HepG2 (cell line): ENCODE measurements around the gene SPRN. TPM values are rescaled to one million over a fixed set of nuclear protein-coding genes. Genes with fewer than 3 reads are reported as not detected.

ENCODE experiments used
- CENPT ChIP-seq: sonication (generic); formaldehyde crosslinking; IDR thresholded peaks from 2 replicates; pipeline ENCODE4 v1.8.0; 2022; ENCODE audit warnings: low read depth, mild to moderate bottlenecking, moderate library complexity, missing genetic modification reagents
- HNRNPH1 ChIP-seq: fragments of 200-400 bp; formaldehyde crosslinking; optimal IDR thresholded peaks from 2 replicates; pipeline ENCODE3; 2017; ENCODE audit warnings: mild to moderate bottlenecking, low read depth, low read length
- MBD4 ChIP-seq: IDR thresholded peaks from 2 replicates; pipeline ENCODE4 v1.6.1; 2012; ENCODE audit warnings: low read length, inconsistent platforms, borderline replicate concordance
- NR2F6 ChIP-seq, 2 experiments: IDR thresholded peaks; 2 replicates each; pipeline ENCODE4 v1.6.1; 2016; ENCODE audit warnings: antibody characterized with exemption in 1 of 2, mild to moderate bottlenecking in 1 of 2
- NR3C1 ChIP-seq: sonication (generic); formaldehyde crosslinking; IDR thresholded peaks from 2 replicates; pipeline ENCODE4 v1.4.0; 2020; ENCODE audit warnings: missing genetic modification reagents
- NRL ChIP-seq: sonication (generic); formaldehyde crosslinking; IDR thresholded peaks from 2 replicates; pipeline ENCODE4 v1.5.0; 2020; ENCODE audit warnings: missing genetic modification reagents, mild to moderate bottlenecking, moderate library complexity, borderline replicate concordance
- SRSF9 ChIP-seq: fragments of 200-400 bp; formaldehyde crosslinking; IDR thresholded peaks from 2 replicates; pipeline ENCODE4 v1.6.1; 2018; ENCODE audit warnings: borderline replicate concordance, mild to moderate bottlenecking, low read depth, low read length; ENCODE audit not compliant: insufficient read depth, poor library complexity, severe bottlenecking
- TOPORS ChIP-seq: sonication (generic); formaldehyde crosslinking; IDR thresholded peaks from 2 replicates; pipeline ENCODE4 v1.8.0; 2023; ENCODE audit warnings: mild to moderate bottlenecking, missing genetic modification reagents
- ZFX ChIP-seq: sonication (generic); formaldehyde crosslinking; IDR thresholded peaks from 2 replicates; pipeline ENCODE4 v1.4.0; 2020; ENCODE audit warnings: mild to moderate bottlenecking, low read depth, missing genetic modification reagents, moderate library complexity
- ZNF350 ChIP-seq: sonication (generic); formaldehyde crosslinking; IDR thresholded peaks from 2 replicates; pipeline ENCODE4 v1.4.0; 2020; ENCODE audit warnings: mild to moderate bottlenecking, low read depth, missing genetic modification reagents, borderline replicate concordance
- ZNF781 ChIP-seq: sonication (generic); formaldehyde crosslinking; IDR thresholded peaks from 2 replicates; pipeline ENCODE4 v1.5.1; 2020; ENCODE audit warnings: borderline replicate concordance, mild to moderate bottlenecking, missing genetic modification reagents; ENCODE audit errors: not compliant biosample characterization
- ZSCAN9 ChIP-seq: IDR thresholded peaks from 2 replicates; pipeline ENCODE4 v1.6.1; 2016; ENCODE audit warnings: borderline replicate concordance
- polyA plus RNA-seq, 8 experiments: library from polyadenylated mRNA; depleted of rRNA in 3 of 8; stranded (reverse) in 7 of 8; unstranded in 1 of 8; fragments of >200 nt; fragmentation: Illumina TruSeq in 4 of 8; extraction: Trizol in 4 of 8; gene quantifications; 2 replicates each; pipeline versions ENCODE4 v1.2.1 to v1.2.3, GENCODE V29; 2011 to 2016; ENCODE audit warnings: low read depth in 4 of 8, missing spikeins in 1 of 8, mixed read lengths in 1 of 8; ENCODE audit not compliant: insufficient read depth in 1 of 8
- total RNA-seq, 5 experiments: library from RNA; depleted of rRNA; stranded (reverse); fragments of >200 nt; fragmentation: Illumina TruSeq; extraction: Trizol; gene quantifications; 2 replicates each; pipeline ENCODE4 v1.2.3, GENCODE V29; 2016; ENCODE audit warnings: low read depth in 1 of 5
- TF ChIP-seq, protein P1 (sequence below): sonication (generic); formaldehyde crosslinking; IDR thresholded peaks from 2 replicates; pipeline ENCODE4 v1.4.0; 2020; ENCODE audit warnings: missing genetic modification reagents
- TF ChIP-seq, protein P2 (sequence below): sonication (generic); formaldehyde crosslinking; IDR thresholded peaks from 2 replicates; pipeline ENCODE4 v1.4.0; 2020; ENCODE audit warnings: mild to moderate bottlenecking, missing genetic modification reagents
- TF ChIP-seq, protein P3 (sequence below): sonication (generic); formaldehyde crosslinking; IDR thresholded peaks from 2 replicates; pipeline ENCODE4 v1.5.1; 2020; ENCODE audit warnings: missing genetic modification reagents, mild to moderate bottlenecking, borderline replicate concordance

The SPRN gene
- total and polyA plus RNA-seq, 2 of the 13 experiments (the other 11 are each of a cell fraction or from before 2014, with no cell fraction given): not detected

DNA sequence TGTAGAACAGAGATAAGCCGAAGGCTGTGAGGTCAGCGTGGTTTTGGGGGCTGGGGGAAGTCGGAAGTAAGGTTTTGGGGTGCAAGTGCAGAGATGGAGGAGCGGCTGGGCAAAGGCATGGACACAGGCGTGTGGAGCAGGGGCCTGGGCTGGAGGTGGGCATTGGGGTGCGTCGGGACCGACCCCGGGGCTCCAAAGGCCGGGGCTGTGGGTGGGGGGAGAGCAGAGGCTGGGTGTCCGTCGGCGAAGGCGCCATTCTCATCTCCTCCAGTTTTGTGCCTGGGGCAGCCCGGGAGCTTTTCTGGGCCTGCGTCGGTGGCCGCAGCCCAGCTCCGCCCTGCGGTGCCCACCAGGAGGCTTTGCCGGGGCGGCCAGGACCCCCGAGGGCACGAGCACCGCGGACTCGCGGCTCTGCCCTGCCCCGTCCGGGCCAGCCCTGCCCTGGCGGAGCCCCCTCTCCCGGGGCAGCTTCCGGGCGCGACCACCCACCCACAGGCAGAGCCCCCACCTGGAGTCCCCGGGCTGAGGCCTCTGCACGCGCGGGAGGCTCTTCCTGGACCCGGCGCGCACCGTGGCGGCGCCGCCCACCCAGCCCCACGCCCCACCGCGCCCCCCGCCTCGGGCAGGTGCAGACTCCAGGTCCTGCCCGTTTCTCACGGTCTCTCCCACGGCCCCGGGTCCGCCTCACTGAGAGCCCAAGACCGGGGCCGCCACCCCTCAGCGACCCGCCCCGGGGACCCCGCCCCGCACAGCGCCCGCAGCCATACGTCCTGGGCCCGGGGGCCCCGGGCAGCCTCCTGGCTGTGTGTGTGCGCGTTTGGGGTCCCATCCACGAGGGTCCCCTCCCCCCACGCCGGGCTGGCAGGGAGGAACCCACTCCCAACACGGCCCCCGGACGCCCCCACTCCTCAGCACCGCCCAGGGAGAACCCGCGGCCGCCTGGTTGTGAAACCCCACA is 21.6 kb upstream of the SPRN start (continued):
- TF ChIP-seq, protein P1, sequence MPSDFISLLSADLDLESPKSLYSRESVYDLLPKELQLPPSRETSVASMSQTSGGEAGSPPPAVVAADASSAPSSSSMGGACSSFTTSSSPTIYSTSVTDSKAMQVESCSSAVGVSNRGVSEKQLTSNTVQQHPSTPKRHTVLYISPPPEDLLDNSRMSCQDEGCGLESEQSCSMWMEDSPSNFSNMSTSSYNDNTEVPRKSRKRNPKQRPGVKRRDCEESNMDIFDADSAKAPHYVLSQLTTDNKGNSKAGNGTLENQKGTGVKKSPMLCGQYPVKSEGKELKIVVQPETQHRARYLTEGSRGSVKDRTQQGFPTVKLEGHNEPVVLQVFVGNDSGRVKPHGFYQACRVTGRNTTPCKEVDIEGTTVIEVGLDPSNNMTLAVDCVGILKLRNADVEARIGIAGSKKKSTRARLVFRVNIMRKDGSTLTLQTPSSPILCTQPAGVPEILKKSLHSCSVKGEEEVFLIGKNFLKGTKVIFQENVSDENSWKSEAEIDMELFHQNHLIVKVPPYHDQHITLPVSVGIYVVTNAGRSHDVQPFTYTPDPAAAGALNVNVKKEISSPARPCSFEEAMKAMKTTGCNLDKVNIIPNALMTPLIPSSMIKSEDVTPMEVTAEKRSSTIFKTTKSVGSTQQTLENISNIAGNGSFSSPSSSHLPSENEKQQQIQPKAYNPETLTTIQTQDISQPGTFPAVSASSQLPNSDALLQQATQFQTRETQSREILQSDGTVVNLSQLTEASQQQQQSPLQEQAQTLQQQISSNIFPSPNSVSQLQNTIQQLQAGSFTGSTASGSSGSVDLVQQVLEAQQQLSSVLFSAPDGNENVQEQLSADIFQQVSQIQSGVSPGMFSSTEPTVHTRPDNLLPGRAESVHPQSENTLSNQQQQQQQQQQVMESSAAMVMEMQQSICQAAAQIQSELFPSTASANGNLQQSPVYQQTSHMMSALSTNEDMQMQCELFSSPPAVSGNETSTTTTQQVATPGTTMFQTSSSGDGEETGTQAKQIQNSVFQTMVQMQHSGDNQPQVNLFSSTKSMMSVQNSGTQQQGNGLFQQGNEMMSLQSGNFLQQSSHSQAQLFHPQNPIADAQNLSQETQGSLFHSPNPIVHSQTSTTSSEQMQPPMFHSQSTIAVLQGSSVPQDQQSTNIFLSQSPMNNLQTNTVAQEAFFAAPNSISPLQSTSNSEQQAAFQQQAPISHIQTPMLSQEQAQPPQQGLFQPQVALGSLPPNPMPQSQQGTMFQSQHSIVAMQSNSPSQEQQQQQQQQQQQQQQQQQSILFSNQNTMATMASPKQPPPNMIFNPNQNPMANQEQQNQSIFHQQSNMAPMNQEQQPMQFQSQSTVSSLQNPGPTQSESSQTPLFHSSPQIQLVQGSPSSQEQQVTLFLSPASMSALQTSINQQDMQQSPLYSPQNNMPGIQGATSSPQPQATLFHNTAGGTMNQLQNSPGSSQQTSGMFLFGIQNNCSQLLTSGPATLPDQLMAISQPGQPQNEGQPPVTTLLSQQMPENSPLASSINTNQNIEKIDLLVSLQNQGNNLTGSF: no peak
- TF ChIP-seq CENPT (no peak), NR3C1 (CRISPR knock-in tag) (no peak), TOPORS (CRISPR knock-in tag) (no peak), SRSF9 (no peak), NRL (CRISPR knock-in tag) (no peak), ZNF781 (CRISPR knock-in tag) (no peak), ZNF350 (no peak), MBD4 (no peak), ZSCAN9 (CRISPR knock-in tag) (no peak), ZFX (CRISPR knock-in tag) (no peak), NR2F6 (IDR thresholded peaks at IDR 0.05) (no peak), NR2F6 (CRISPR knock-in tag; IDR thresholded peaks at IDR 0.05) (no peak), HNRNPH1 (no peak)
- TF ChIP-seq, protein P2, sequence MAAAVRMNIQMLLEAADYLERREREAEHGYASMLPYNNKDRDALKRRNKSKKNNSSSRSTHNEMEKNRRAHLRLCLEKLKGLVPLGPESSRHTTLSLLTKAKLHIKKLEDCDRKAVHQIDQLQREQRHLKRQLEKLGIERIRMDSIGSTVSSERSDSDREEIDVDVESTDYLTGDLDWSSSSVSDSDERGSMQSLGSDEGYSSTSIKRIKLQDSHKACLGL (CRISPR knock-in tag): no peak
- TF ChIP-seq, protein P3, sequence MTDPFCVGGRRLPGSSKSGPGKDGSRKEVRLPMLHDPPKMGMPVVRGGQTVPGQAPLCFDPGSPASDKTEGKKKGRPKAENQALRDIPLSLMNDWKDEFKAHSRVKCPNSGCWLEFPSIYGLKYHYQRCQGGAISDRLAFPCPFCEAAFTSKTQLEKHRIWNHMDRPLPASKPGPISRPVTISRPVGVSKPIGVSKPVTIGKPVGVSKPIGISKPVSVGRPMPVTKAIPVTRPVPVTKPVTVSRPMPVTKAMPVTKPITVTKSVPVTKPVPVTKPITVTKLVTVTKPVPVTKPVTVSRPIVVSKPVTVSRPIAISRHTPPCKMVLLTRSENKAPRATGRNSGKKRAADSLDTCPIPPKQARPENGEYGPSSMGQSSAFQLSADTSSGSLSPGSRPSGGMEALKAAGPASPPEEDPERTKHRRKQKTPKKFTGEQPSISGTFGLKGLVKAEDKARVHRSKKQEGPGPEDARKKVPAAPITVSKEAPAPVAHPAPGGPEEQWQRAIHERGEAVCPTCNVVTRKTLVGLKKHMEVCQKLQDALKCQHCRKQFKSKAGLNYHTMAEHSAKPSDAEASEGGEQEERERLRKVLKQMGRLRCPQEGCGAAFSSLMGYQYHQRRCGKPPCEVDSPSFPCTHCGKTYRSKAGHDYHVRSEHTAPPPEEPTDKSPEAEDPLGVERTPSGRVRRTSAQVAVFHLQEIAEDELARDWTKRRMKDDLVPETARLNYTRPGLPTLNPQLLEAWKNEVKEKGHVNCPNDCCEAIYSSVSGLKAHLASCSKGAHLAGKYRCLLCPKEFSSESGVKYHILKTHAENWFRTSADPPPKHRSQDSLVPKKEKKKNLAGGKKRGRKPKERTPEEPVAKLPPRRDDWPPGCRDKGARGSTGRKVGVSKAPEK (CRISPR knock-in tag): no peak
